ACC112 (cell line): Measurements from ENCODE around the gene JAML.

Experiments
- H2AFZ ChIP-seq: fragments of 200-600 bp; sonication (generic); one replicate; pipeline ENCODE4 v1.6.0; 2017; ENCODE audit warnings: antibody characterized with exemption, low read length; ENCODE audit not compliant: unreplicated experiment
- H3K27ac ChIP-seq: fragments of 200-600 bp; sonication (generic); 2 replicates; pipeline ENCODE4 v1.5.1; 2014; ENCODE audit warnings: low read depth, mild to moderate bottlenecking, antibody characterized with exemption, low read length, moderate library complexity
- H3K27me3 ChIP-seq: fragments of 200-600 bp; sonication (generic); 2 replicates; pipeline ENCODE4 v1.6.1; 2014; ENCODE audit warnings: mild to moderate bottlenecking, antibody characterized with exemption, low read length, moderate library complexity, mixed read lengths; ENCODE audit not compliant: insufficient read depth
- H3K36me3 ChIP-seq: fragments of 200-600 bp; sonication (generic); 2 replicates; pipeline ENCODE4 v1.6.1; 2016; ENCODE audit warnings: mild to moderate bottlenecking, antibody characterized with exemption, low read length, moderate library complexity, mixed read lengths; ENCODE audit not compliant: insufficient read depth
- H3K4me1 ChIP-seq: fragments of 200-600 bp; sonication (generic); one replicate; pipeline ENCODE4 v1.6.1; 2016; ENCODE audit warnings: low read length, mixed read lengths; ENCODE audit not compliant: insufficient read depth, unreplicated experiment, control insufficient read depth
- H3K4me3 ChIP-seq: fragments of 200-600 bp; sonication (generic); 2 replicates; pipeline ENCODE4 v1.5.1; 2014; ENCODE audit warnings: mild to moderate bottlenecking, low read depth, low read length
- H3K79me2 ChIP-seq: fragments of 200-600 bp; sonication (generic); one replicate; pipeline ENCODE4 v1.6.0; 2016; ENCODE audit warnings: low read length; ENCODE audit not compliant: control insufficient read depth, unreplicated experiment, insufficient read depth

The JAML gene

DNA sequence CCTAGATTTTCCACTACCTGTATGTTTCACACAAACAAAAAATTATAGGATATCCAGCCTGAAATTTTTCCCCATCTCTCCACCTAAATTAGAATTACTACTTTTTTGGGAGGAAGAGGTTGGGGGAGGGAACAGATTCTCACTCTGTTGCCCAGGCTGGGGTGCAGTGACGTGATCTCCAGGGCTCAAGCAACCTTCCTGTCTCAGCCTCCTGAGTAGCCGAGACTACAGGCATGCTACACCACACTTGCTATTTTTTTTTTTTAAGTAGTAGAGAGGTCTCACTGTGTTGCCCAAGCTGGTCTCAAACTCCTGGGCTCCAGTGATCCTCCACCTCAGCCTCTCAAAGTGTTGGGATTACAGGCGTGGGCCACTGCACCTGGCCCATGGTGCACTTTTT, 9.5 kb downstream of the JAML start:
- Histone ChIP-seq H3K4me1 (no peaks in the 10 kb centered on the region), H3K4me3 (no peak overlapping the region), H3K27me3 (peaks cover 91% of the 10 kb centered on the region), H2AFZ (no peak overlapping the region), H3K79me2 (no peaks in the 10 kb centered on the region), H3K36me3 (no peaks in the 10 kb centered on the region), H3K27ac (no peak overlapping the region)

DNA sequence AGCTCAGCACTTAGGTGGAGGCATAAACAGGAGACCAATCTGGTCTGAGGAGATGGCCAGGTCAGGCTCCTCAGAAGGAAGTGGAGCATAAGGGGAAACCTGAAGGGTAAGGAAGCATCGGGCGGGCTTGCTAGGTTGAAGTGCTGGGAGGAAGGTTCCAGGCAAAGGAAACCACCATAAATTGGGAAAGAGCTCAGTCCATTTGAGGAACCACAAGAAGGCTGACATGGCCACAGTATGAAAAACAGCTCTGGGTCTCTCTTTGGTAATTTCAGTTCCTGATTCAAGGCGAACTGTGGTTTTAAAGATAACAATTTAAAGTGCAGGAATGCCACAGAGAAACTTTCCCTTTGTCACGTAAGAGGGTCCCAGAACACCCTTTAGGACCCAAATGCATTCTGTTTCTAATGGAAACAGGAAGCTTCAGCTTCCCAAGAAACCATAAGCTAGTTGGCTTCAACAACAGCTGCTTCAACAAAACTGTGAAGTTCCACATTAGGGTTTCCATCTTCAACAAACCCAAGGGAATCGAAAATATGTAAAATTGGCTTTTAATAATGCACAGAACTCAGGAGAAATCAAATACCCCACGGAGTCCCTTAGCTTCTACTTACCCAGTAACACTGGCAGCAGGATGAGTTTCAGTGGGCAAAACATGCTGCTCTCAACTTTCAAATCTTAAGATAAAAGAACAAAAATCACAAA, 10.4 kb downstream of the JAML start:
- Histone ChIP-seq H3K4me3 (no peak overlapping the region), H2AFZ (no peak overlapping the region), H3K36me3 (no peaks in the 10 kb centered on the region), H3K27me3 (peaks cover 88% of the 10 kb centered on the region), H3K27ac (no peak overlapping the region), H3K4me1 (no peaks in the 10 kb centered on the region), H3K79me2 (no peaks in the 10 kb centered on the region)

DNA sequence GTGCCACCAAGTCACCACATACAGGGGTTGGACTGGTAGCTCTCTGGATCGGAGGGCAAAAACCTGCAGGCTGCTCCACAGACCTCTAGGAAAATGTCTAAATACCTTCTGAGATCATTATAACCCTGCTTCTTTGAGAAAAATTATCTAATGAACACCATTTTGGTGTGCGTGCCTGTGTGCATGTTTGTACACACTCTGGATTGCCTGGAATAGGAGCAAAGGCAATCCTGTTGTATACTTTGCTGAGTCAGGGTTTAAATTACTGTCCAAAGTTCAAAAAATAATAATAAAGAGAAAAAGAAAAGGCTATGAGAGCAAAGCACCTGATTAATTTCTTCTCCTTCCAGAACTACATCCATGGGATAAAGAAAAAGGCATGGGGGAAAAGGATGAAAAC, 11.0 kb downstream of the JAML start:
- H3K79me2 ChIP-seq, result no peaks in the 10 kb centered on the region
- H3K4me1 ChIP-seq, result no peaks in the 10 kb centered on the region
- no peak overlapping the region for H3K4me3 ChIP-seq
- no peak overlapping the region for H3K27ac ChIP-seq
- H3K27me3 ChIP-seq, result peaks cover 88% of the 10 kb centered on the region
- no peak overlapping the region for H2AFZ ChIP-seq
- H3K36me3 ChIP-seq, result no peaks in the 10 kb centered on the region

DNA sequence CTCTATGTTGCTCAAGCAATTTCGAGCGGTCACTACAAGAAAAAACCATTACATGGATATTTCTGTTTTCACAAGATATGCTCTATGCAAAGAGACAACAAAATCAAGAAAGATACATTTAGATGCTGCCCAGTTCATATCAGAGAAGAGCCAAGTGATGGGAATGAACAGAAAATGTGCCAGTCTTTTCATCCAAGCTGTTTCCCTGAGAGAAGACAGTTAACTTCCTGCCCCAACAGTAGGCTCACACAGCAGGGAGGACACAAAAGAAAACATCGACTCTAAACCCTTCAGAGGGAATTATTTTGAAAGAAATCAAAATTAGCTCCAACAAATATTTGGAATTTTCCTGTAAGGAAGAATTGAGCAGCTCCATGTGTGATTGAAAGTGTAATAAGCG, 11.6 kb downstream of the JAML start:
- Histone ChIP-seq H3K27ac (no peak overlapping the region), H3K27me3 (peaks cover 88% of the 10 kb centered on the region), H3K79me2 (no peaks in the 10 kb centered on the region), H2AFZ (no peak overlapping the region), H3K4me3 (no peak overlapping the region), H3K4me1 (no peaks in the 10 kb centered on the region), H3K36me3 (no peaks in the 10 kb centered on the region)

DNA sequence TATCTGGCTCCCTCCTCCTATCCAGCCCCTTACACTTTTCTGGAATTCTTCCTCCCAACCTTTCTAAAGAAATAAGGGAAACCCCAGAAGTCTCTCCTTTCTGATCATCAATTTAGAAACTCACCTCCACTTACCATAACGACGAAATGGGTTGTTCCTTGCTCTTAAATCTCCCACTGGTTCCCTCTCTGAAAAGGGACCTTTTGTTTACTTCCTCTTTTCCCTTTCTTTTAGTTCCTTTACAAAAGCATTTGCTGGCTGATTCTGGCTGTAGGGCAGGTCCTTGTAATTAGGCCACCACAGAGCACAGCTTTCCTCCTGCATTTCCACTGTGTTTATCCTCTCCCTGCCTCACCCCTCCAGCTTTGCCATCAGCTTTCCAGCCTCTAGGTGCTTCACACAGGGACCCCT, 12.0 kb downstream of the JAML start:
- no peaks in the 10 kb centered on the region for H3K36me3 ChIP-seq
- H3K79me2 ChIP-seq, result no peaks in the 10 kb centered on the region
- H3K27ac ChIP-seq, result no peak overlapping the region
- no peak overlapping the region for H3K4me3 ChIP-seq
- no peak overlapping the region for H2AFZ ChIP-seq
- peaks cover 91% of the 10 kb centered on the region for H3K27me3 ChIP-seq
- H3K4me1 ChIP-seq, result no peaks in the 10 kb centered on the region

DNA sequence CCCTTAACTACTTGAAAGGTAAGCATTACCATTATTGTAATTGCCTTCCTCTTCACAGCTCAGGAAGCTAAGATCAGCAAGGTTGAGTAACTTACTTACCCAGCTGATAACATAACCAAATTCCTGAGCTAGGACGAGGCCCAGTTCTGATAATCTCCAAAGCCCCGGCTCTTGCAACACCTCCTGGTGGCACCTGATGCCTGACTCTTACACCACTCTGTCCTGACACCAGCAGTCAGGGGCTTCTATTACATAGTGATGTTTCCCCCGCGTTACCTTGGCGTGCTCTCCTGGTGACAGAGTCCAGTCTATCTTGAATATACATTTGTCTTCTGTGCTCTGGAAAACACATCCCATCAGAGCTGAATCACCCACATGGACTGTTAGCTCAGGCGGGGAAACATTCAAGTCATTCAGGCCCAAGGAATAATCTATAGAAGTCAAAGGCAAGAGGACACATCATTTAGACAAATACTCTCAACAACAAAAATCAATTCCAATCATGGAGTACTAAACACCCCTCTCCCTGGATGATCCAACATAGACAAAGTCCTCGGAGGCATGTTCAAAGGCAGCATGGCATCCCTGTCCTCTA, 12.6 kb downstream of the JAML start:
- no peak overlapping the region for H2AFZ ChIP-seq
- no peaks in the 10 kb centered on the region for H3K4me1 ChIP-seq
- no peak overlapping the region for H3K4me3 ChIP-seq
- H3K79me2 ChIP-seq, result no peaks in the 10 kb centered on the region
- no peak overlapping the region for H3K27ac ChIP-seq
- H3K27me3 ChIP-seq, result peaks cover 90% of the 10 kb centered on the region
- no peaks in the 10 kb centered on the region for H3K36me3 ChIP-seq

DNA sequence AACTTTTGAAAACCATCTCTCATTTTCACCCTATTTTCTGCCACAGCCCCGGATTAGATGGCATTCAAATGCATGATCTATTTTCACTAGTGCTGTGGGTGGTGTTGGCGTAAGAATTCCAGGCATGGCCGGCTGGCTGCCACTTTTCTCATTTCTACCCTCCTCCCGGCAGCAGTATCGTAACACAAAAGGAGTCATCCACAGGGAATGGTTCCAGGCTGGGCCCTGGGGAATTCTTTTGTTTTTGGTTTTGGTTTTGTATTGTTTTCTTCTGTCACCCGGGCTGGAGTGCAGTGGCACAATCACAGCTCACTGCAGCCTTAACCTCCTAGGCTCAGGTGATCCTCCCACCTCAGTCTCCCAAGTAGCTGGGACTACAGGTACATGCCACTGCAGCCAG, 13.8 kb downstream of the JAML start:
- Histone ChIP-seq H3K27me3 (peaks cover 91% of the 10 kb centered on the region), H3K4me3 (no peak overlapping the region), H3K27ac (no peak overlapping the region)

DNA sequence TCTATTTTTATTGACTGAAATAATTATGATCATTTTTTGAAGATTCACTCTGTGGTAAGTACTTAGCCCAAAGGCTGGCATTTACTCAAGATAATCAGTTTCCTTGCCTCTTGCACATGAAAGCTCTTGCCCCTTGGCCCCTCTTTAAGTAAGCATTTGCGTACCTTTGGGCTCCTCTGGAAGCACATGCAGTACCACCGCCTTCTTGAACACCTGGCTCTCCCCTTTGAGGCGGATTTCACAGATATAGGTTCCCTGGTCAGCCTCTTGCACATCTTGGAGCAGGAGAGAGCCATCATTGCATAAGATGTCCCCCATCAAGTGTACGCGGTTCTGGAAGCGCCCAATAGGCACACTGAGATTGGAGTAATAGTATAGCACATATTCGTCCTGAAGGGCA, 14.5 kb downstream of the JAML start:
- no peak overlapping the region for H3K4me3 ChIP-seq
- no peak overlapping the region for H3K27ac ChIP-seq
- no peaks in the 10 kb centered on the region for H3K4me1 ChIP-seq
- H3K36me3 ChIP-seq, result no peaks in the 10 kb centered on the region
- no peak overlapping the region for H2AFZ ChIP-seq
- no peaks in the 10 kb centered on the region for H3K79me2 ChIP-seq
- H3K27me3 ChIP-seq, result peaks cover 91% of the 10 kb centered on the region

More for the DNA sequence above, 13.8 kb downstream of the JAML start:
- no peaks in the 10 kb centered on the region for H3K79me2 ChIP-seq
- no peaks in the 10 kb centered on the region for H3K36me3 ChIP-seq
- no peak overlapping the region for H2AFZ ChIP-seq
- H3K4me1 ChIP-seq, result no peaks in the 10 kb centered on the region

DNA sequence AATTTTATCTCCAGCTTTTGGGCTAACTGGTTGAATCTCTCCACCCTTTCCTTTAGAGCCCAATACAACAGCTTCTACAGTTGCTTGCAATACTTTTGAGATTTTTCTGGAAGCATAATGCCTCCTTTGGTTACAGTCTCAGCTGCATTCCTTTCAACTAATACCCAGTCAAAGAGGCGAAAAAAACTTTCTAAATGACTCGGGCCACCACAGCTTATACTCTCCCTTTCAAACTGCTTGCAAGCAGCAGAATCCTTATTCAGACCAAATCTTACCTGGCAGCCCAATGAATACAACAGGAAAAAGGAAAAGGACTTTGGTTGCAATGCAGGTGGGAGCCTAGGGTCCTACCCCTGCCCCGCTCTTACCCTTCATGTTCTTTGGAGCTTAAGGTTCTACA, 15.8 kb downstream of the JAML start:
- Histone ChIP-seq H3K79me2 (no peaks in the 10 kb centered on the region), H3K4me1 (no peaks in the 10 kb centered on the region), H3K27me3 (peaks cover 91% of the 10 kb centered on the region), H2AFZ (no peak overlapping the region), H3K27ac (no peak overlapping the region), H3K36me3 (no peaks in the 10 kb centered on the region), H3K4me3 (no peak overlapping the region)

DNA sequence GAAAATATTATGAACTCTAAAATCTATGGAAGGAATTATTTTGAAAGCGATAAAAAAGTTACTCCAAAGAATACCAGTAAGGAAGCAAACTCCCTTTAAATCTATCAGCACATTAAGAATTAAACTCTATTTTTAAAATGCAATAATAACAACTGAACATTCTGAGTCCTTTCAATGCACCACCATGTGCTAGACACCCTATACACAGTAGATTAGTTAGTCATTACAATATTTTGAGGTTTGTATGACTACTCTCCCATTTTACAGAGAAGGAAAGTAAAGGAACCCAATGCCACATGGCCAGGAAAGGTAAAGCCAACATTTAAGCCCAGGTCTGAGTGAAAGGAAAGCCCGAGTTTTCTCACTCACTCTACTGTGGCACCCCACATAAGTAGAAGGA, 17.7 kb downstream of the JAML start:
- H3K79me2 ChIP-seq, result no peaks in the 10 kb centered on the region
- H3K27me3 ChIP-seq, result peaks cover 91% of the 10 kb centered on the region
- no peak overlapping the region for H3K4me3 ChIP-seq
- H2AFZ ChIP-seq, result no peak overlapping the region
- no peak overlapping the region for H3K27ac ChIP-seq
- H3K36me3 ChIP-seq, result no peaks in the 10 kb centered on the region
- H3K4me1 ChIP-seq, result no peaks in the 10 kb centered on the region

DNA sequence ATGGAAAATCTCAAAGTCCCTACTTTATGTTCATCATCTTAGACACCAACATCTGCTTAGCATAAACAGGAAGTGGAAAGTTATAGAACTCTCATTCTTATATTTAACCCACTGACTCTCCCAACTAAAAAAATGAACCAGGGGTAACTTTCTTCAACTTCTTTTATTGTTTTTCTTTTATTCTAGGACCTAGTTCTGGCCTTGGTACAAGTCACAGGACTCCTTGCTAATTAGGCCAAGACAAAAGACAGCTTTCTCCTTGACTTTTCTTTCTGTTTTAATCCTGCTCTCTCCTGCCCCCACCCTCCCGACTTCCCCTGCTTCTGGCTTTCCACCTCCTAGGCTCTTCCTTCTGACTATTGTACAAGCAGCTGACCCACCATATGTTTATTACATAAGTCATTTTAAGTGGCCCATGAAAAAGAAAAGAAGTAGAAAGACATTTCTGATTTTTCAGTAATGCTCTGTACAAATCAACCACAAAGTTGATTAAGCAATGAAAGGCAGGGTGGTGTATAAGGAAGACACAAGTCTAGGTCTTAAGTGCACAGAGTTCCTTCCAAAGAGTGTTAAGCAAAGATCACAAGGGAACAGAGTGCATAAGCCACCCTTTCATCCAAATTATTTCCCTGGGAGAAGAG, 18.3 kb downstream of the JAML start:
- H3K27ac ChIP-seq, result no peak overlapping the region
- no peak overlapping the region for H2AFZ ChIP-seq
- no peaks in the 10 kb centered on the region for H3K4me1 ChIP-seq
- no peak overlapping the region for H3K4me3 ChIP-seq
- peaks cover 91% of the 10 kb centered on the region for H3K27me3 ChIP-seq
- H3K79me2 ChIP-seq, result no peaks in the 10 kb centered on the region
- no peaks in the 10 kb centered on the region for H3K36me3 ChIP-seq
